ENCODE data around the gene TPD52L1.

TPD52L1 gene

DNA sequence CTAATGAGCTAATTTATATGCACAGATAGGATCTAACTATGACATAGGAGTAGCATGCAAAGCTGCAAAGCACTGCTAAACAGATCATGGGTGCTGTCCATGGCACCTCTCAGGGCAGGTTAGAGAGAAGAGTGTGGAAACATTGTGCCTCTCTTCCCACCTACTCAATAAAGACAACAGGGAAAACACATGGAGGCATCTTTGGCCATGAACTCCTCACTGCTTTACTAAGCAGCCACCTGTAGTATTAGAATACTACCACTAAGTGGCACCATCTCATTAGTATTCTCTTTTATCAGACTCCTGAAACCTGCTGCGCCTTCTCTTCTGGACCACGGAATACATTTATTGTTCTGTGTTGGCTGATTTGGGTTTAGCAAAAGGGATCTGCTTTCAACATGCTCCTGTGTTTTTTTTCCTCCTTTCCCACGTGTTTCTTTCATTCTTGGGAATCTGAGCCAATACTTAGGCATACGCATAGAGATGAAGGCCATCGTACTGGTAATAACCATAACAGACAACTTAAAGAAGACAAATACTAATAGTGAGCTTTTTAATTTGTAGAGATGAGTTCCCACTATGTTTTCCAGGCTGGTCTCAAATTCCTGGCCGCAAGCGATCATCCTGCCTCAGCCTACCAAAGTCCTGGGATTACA is 157.5 kb downstream of the TPD52L1 start:
- DNase-seq: no peak

DNA sequence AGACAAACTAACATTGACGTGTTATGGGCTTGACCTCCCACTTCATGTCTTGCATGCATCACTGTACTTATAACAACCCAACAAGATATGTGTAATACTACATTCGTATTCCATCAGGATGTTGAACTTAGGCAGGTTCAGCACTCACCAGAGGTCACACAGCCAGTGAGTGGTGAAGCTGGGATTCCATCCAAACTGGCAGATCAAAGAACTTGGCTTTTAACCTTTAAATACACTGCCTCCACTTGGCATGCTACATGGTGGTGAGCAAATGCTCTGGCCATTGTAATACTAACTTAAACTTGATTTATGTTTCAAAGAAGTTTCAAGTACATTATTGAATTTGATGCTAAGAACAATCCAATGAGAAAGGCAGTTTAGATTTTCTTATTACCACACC is 158.9 kb downstream of the TPD52L1 start:
- no peak for DNase-seq

DNA sequence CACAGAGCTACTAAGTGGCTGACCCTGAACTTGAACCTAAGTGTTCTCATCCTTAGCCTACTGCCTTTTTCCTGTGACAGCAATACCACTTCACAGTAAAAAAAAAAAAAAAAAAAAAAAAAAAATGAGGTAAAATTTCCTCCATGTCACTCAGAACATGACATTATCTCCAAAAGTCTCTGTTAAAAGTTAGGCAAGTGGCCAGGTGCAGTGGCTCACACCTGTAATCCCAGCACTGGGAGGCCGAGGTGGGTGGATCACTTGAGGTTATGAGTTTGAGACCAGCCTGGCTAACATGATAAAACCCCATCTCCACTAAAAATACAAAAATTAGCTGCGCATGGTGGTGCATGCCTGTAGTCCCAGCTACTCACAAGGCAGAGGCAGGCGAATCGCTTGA is 159.4 kb downstream of the TPD52L1 start:
- DNase-seq: no peak
